HCT116 (cell line): ENCODE data around the gene COBLL1. TPM values are rescaled to one million over a fixed set of nuclear protein-coding genes. Genes with fewer than 3 reads are reported as not detected.

Experiments
- ATAC-seq: fragments of 200-7000 bp; cut with Tn5 transposase; 2 replicates; pipeline ENCODE4 v1.9.1; 2020; ENCODE audit warnings: mild to moderate bottlenecking, moderate library complexity
- BruUV-seq: library from RNA; stranded (reverse); fragments of 400-500 nt; replicated peaks from 2 replicates; lab custom pipeline; 2021; lab: Mats Ljungman, UMichigan
- CTCF ChIA-PET: fragments of 300-600 bp; sonication (Branson Sonifier 250); formaldehyde crosslinking; loops from one replicate; lab custom pipeline; 2021; ENCODE audit warnings: antibody characterized with exemption; lab: Charles Lee
- POLR2A ChIA-PET: fragments of 300-600, 350-600 bp; sonication (Branson Sonifier 250); formaldehyde crosslinking; loops from one replicate; lab custom pipeline; 2021; ENCODE audit warnings: antibody characterized with exemption; lab: Charles Lee
- RAD21 ChIA-PET, 2 experiments: fragments of 300-600 bp; sonication (Branson Sonifier 250); formaldehyde crosslinking; loops; one replicate each; lab custom pipeline; 2023; ENCODE audit warnings: low total read pairs in 2 of 2; ENCODE audit not compliant: uncharacterized antibody in 2 of 2, unreplicated experiment in 2 of 2, low non-redundant PET in 1 of 2; lab: Charles Lee
- DNase-seq: peaks from one replicate; pipeline ENCODE4 v3.0.0-alpha.2; 2010; ENCODE audit warnings: low read depth, low spot score
- H2AFZ ChIP-seq: fragments of 200-600 bp; shearing (Covaris generic), sonication (generic); 2 replicates; pipeline ENCODE4 v1.6.1; 2017; ENCODE audit warnings: low read depth, mixed run types, mixed read lengths, antibody characterized with exemption, low read length; ENCODE audit not compliant: poor library complexity, severe bottlenecking
- H3K27ac ChIP-seq: 2 replicates; pipeline ENCODE4 v1.5.1; 2012; ENCODE audit warnings: low read depth, low read length
- H3K27me3 ChIP-seq: fragments of 200-600 bp; sonication (generic); 2 replicates; pipeline ENCODE4 v1.6.1; 2016; ENCODE audit warnings: mixed run types, low read length, mixed read lengths; ENCODE audit not compliant: insufficient read depth
- H3K36me3 ChIP-seq, 2 experiments: fragments of 200-500 bp in 1 of 2; fragments of 200-600 bp in 1 of 2; sonication (Bioruptor generic) in 1 of 2; sonication (generic) in 1 of 2; 2 replicates each; pipeline versions ENCODE4 v1.5.1 to v1.6.1; 2014 to 2016; ENCODE audit warnings: low read length in 2 of 2, inconsistent platforms in 1 of 2, mixed read lengths in 1 of 2, mixed run types in 1 of 2; ENCODE audit not compliant: insufficient read depth in 2 of 2, control insufficient read depth in 1 of 2
- H3K4me1 ChIP-seq, 2 experiments: fragments of 200-600 bp in 1 of 2; sonication (generic) in 1 of 2; 2 replicates each; pipeline versions ENCODE4 v1.5.1 to v1.6.1; 2012 to 2017; ENCODE audit warnings: low read length in 2 of 2, inconsistent platforms in 1 of 2, mild to moderate bottlenecking in 1 of 2, mixed read lengths in 1 of 2, mixed run types in 1 of 2, moderate library complexity in 1 of 2; ENCODE audit not compliant: insufficient read depth in 2 of 2, control insufficient read depth in 1 of 2
- H3K4me2 ChIP-seq: fragments of 200-600 bp; sonication (generic); 2 replicates; pipeline ENCODE4 v1.6.1; 2017; ENCODE audit warnings: mixed run types, low read length, mixed read lengths
- H3K4me3 ChIP-seq, 2 experiments: fragments of 200-600 bp in 1 of 2; sonication (generic) in 1 of 2; replicated peaks in 1 of 2; 2 replicates each; pipeline ENCODE4 v1.5.1; 2011 to 2016; ENCODE audit warnings: low read length in 2 of 2, control low read depth in 1 of 2, low read depth in 1 of 2, mild to moderate bottlenecking in 1 of 2, mixed read lengths in 1 of 2, mixed run types in 1 of 2
- H3K79me2 ChIP-seq: fragments of 200-600 bp; sonication (generic); 2 replicates; pipeline ENCODE4 v1.6.1; 2017; ENCODE audit warnings: mild to moderate bottlenecking, mixed run types, low read length, moderate library complexity, mixed read lengths; ENCODE audit not compliant: insufficient read depth
- H3K9ac ChIP-seq: fragments of 200-600 bp; sonication (generic); 2 replicates; pipeline ENCODE4 v1.6.1; 2016; ENCODE audit warnings: low read length, mixed read lengths
- H3K9me2 ChIP-seq: fragments of 200-600 bp; sonication (generic), shearing (Covaris generic); 2 replicates; pipeline ENCODE4 v1.6.1; 2017; ENCODE audit warnings: mixed run types, mild to moderate bottlenecking, moderate library complexity; ENCODE audit not compliant: insufficient read depth
- H3K9me3 ChIP-seq, 2 experiments: fragments of 200-500 bp in 1 of 2; fragments of 200-600 bp in 1 of 2; sonication (Bioruptor generic) in 1 of 2; sonication (generic) in 1 of 2; 2 replicates each; pipeline ENCODE4 v1.6.1; 2014 to 2017; ENCODE audit warnings: low read length in 2 of 2, mixed read lengths in 2 of 2, inconsistent platforms in 1 of 2, low read depth in 1 of 2, mild to moderate bottlenecking in 1 of 2, mixed run types in 1 of 2, moderate library complexity in 1 of 2; ENCODE audit not compliant: control insufficient read depth in 1 of 2, insufficient read depth in 1 of 2
- H4K20me1 ChIP-seq: fragments of 200-600 bp; sonication (generic), shearing (Covaris generic); 2 replicates; pipeline ENCODE4 v1.6.1; 2017; ENCODE audit warnings: mixed run types, mild to moderate bottlenecking, moderate library complexity; ENCODE audit not compliant: insufficient read depth
- CBX3 ChIP-seq: IDR thresholded peaks from 2 replicates; pipeline ENCODE4 v1.6.1; 2012; ENCODE audit warnings: low read depth
- CEBPB ChIP-seq: IDR thresholded peaks from 2 replicates; pipeline ENCODE4 v1.6.1; 2012; ENCODE audit warnings: low read depth
- ELF1 ChIP-seq: IDR thresholded peaks from 2 replicates; pipeline ENCODE4 v1.6.1; 2012; ENCODE audit warnings: low read depth, borderline replicate concordance
- EZH2 ChIP-seq: fragments of 200-600 bp; sonication (generic); IDR thresholded peaks from 2 replicates; pipeline ENCODE4 v1.6.1; 2017; ENCODE audit warnings: antibody characterized with exemption, mixed run types
- FOSL1 ChIP-seq: IDR thresholded peaks from 2 replicates; pipeline ENCODE4 v1.6.1; 2012; ENCODE audit warnings: low read depth
- JUND ChIP-seq: IDR thresholded peaks from 2 replicates; pipeline ENCODE4 v1.6.1; 2012
- POLR2AphosphoS5 ChIP-seq: IDR thresholded peaks from 2 replicates; pipeline ENCODE4 v1.6.1; 2011; ENCODE audit warnings: mild to moderate bottlenecking, low read depth, low read length, moderate library complexity
- RAD21 ChIP-seq: IDR thresholded peaks from 2 replicates; pipeline ENCODE4 v1.6.1; 2012; ENCODE audit warnings: low read depth, mild to moderate bottlenecking
- REST ChIP-seq: IDR thresholded peaks from 2 replicates; pipeline ENCODE4 v1.6.1; 2012; ENCODE audit warnings: low read depth
- SRF ChIP-seq: IDR thresholded peaks from 2 replicates; pipeline ENCODE4 v1.6.1; 2012; ENCODE audit warnings: low read depth
- TCF7L2 ChIP-seq: IDR thresholded peaks from 2 replicates; pipeline ENCODE4 v1.7.0; 2011; ENCODE audit warnings: borderline replicate concordance, inconsistent platforms; ENCODE audit not compliant: insufficient read depth, insufficient read length; ENCODE audit errors: extremely low read depth
- ZNF274 ChIP-seq: fragments of 200-500 bp; sonication (Bioruptor generic); IDR thresholded peaks from 2 replicates; pipeline ENCODE4 v1.6.1; 2014; ENCODE audit warnings: mild to moderate bottlenecking, low read depth, low read length, inconsistent platforms
- intact Hi-C: fragments of 100-400 bp; cut with micrococcal nuclease; formaldehyde crosslinking; loops from 2 replicates; pipeline ENCODE4 v1.10.0; 2022
- total RNA-seq: library from RNA; stranded (reverse); gene quantifications from one replicate; pipeline ENCODE4 v1.2.1, GENCODE V29; 2021; ENCODE audit not compliant: unreplicated experiment
- TF ChIP-seq, protein P1 (sequence below): IDR thresholded peaks from 2 replicates; pipeline ENCODE4 v1.6.1; 2012
- TF ChIP-seq, protein P2 (sequence below), 3 experiments: fragments of 200-600 bp in 1 of 3; sonication (generic) in 1 of 3; IDR thresholded peaks in 2 of 3; conservative IDR thresholded peaks in 1 of 3; 2 replicates each; pipeline ENCODE4 v1.5.1; 2012 to 2017; ENCODE audit warnings: low read depth in 2 of 3, low read length in 2 of 3, antibody characterized with exemption in 1 of 3, borderline replicate concordance in 1 of 3, control low read depth in 1 of 3, mild to moderate bottlenecking in 1 of 3, mixed read lengths in 1 of 3, mixed run types in 1 of 3, moderate library complexity in 1 of 3; ENCODE audit not compliant: insufficient read depth in 1 of 3

The COBLL1 gene
- total RNA-seq, 1 experiment from 2014 or later, result 3.6 TPM

- no peak overlapping the region for H3K4me3 ChIP-seq
- H3K27ac ChIP-seq, result no peak overlapping the region
- no peak overlapping the region for H3K9ac ChIP-seq
- no peaks in the 10 kb centered on the region for H4K20me1 ChIP-seq
- ChIA-PET POLR2A (no interaction called here), RAD21 (no interaction called here), CTCF (no interaction called here)
- H3K4me1 ChIP-seq, result no peaks in the 10 kb centered on the region
- DNase-seq (no peak), ATAC-seq (no peak)
- no peaks in the 10 kb centered on the region for H3K36me3 ChIP-seq
- H3K79me2 ChIP-seq, result no peaks in the 10 kb centered on the region
- intact Hi-C loops, result no loop called here
- no peaks in the 10 kb centered on the region for H3K9me3 ChIP-seq
- TF ChIP-seq POLR2AphosphoS5 (no peak), ELF1 (no peak), CEBPB (no peak), CBX3 (no peak), SRF (no peak), EZH2 (no peak), JUND (no peak), TCF7L2 (no peak), REST (no peak), ZNF274 (no peak), RAD21 (no peak), FOSL1 (no peak)
- TF ChIP-seq, protein P1, sequence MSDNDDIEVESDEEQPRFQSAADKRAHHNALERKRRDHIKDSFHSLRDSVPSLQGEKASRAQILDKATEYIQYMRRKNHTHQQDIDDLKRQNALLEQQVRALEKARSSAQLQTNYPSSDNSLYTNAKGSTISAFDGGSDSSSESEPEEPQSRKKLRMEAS, result no peak
- TF ChIP-seq, protein P2, sequence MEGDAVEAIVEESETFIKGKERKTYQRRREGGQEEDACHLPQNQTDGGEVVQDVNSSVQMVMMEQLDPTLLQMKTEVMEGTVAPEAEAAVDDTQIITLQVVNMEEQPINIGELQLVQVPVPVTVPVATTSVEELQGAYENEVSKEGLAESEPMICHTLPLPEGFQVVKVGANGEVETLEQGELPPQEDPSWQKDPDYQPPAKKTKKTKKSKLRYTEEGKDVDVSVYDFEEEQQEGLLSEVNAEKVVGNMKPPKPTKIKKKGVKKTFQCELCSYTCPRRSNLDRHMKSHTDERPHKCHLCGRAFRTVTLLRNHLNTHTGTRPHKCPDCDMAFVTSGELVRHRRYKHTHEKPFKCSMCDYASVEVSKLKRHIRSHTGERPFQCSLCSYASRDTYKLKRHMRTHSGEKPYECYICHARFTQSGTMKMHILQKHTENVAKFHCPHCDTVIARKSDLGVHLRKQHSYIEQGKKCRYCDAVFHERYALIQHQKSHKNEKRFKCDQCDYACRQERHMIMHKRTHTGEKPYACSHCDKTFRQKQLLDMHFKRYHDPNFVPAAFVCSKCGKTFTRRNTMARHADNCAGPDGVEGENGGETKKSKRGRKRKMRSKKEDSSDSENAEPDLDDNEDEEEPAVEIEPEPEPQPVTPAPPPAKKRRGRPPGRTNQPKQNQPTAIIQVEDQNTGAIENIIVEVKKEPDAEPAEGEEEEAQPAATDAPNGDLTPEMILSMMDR (IDR thresholded peaks at IDR 0.05 in 2 of 3, conservative IDR thresholded peaks at IDR 0.05 in 1 of 3; ENCODE audit: borderline replicate concordance in 1 of 3, insufficient read depth in 1 of 3, low read depth in 2 of 3, low read length in 2 of 3), result no peak
- H3K27me3 ChIP-seq, result no peaks in the 10 kb centered on the region
- no peak overlapping the region for H2AFZ ChIP-seq
- no peaks in the 10 kb centered on the region for H3K9me2 ChIP-seq
- H3K4me2 ChIP-seq, result no peak overlapping the region
- BruUV-seq, result no TSS peak
Observed at GRCh38 chr2:164692114-164692513, 149.5 kb downstream of the COBLL1 start.
